DOHH2 (cell line): ENCODE results near the gene TNIP2.

Experiments
- EZH2phosphoT487 ChIP-seq: fragments of 200-600 bp; sonication (generic); IDR thresholded peaks from 2 replicates; pipeline ENCODE4 v1.6.1; 2017; ENCODE audit warnings: borderline replicate concordance, mild to moderate bottlenecking, antibody characterized with exemption, low read length, moderate library complexity, mixed read lengths
- TF ChIP-seq, protein P1 (sequence below): fragments of 200-600 bp; sonication (generic); IDR thresholded peaks from one replicate; pipeline ENCODE4 v1.5.1; 2014; ENCODE audit warnings: antibody characterized with exemption, mild to moderate bottlenecking, low read depth, low read length; ENCODE audit not compliant: poor library complexity, severe bottlenecking

- TF ChIP-seq, protein P1, sequence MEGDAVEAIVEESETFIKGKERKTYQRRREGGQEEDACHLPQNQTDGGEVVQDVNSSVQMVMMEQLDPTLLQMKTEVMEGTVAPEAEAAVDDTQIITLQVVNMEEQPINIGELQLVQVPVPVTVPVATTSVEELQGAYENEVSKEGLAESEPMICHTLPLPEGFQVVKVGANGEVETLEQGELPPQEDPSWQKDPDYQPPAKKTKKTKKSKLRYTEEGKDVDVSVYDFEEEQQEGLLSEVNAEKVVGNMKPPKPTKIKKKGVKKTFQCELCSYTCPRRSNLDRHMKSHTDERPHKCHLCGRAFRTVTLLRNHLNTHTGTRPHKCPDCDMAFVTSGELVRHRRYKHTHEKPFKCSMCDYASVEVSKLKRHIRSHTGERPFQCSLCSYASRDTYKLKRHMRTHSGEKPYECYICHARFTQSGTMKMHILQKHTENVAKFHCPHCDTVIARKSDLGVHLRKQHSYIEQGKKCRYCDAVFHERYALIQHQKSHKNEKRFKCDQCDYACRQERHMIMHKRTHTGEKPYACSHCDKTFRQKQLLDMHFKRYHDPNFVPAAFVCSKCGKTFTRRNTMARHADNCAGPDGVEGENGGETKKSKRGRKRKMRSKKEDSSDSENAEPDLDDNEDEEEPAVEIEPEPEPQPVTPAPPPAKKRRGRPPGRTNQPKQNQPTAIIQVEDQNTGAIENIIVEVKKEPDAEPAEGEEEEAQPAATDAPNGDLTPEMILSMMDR: no peak
- TF ChIP-seq EZH2phosphoT487: no peak
These were observed 33.2 kb upstream of the TNIP2 start for GRCh38 chr4:2789351-2789750.
